HG02678 (cell line): ENCODE measurements around the gene ABTB2.
"Not testable (repeated sequence)": the region's sequence is repeated elsewhere in the genome, so short reads cannot be mapped to it uniquely, and the experiment has no call there.

Experiments used
- ATAC-seq: cut with Tn5 transposase; IDR thresholded peaks from one replicate; pipeline ENCODE4 v1.9.1; 2021; ENCODE audit warnings: mild to moderate bottlenecking, moderate library complexity; ENCODE audit not compliant: unreplicated experiment

Gene ABTB2

DNA sequence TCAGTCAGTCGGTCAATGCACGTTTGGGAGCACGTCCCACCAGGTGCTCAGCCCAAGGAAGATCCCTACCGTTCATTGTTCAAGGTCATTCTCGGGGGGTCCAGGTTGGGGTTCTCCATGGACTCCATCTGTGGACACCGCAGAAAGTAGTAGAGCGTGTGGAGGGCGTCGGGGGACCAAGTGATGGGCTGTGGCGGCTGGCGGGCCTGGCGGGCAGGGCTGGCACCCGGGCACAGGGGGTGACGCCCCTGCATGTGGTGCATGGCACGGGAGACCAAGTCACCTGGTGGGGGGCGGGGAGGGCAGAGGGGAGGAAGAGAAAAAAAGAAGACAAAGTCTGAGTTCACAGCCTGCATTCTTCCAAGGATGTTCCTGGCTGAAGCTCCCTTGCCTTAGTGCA, 160.6 kb downstream of the ABTB2 start:
- no peak for ATAC-seq

DNA sequence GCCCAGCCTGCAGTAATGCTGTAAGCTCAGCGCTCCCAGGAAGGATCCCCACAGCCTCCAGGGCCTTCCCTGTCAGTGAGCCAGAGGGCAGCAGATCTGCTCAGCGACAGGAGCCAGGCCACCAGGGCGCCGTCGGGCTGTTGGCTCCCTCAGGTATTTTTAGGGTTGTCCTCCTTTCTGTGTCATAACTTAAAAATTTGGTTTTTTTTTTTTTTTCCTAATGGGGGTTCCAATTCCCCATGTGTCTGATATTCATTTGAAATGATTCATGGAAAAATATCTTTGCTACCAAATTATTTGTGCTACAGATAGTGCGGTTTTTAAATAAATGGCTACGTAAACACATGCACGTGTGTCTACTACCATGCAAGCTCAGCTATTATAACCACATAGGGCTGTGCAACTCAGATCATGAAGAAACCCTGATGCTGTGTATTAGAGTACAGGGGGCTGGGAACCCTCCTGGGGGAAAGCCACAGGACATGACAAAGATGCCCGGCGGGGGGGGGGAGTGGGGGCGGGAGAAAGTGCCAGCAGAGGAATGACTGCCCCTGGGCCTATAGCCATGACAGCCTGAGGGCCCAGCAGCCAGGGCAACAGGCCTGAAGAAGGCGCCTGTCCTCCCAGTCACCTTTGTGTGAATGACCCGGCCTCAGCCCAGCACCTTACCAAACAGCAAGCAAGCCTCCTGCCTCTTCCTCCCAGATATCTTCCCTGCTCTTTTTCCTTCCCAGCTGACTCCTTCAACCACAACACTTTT, 163.1 kb downstream of the ABTB2 start:
- ATAC-seq, result no peak

DNA sequence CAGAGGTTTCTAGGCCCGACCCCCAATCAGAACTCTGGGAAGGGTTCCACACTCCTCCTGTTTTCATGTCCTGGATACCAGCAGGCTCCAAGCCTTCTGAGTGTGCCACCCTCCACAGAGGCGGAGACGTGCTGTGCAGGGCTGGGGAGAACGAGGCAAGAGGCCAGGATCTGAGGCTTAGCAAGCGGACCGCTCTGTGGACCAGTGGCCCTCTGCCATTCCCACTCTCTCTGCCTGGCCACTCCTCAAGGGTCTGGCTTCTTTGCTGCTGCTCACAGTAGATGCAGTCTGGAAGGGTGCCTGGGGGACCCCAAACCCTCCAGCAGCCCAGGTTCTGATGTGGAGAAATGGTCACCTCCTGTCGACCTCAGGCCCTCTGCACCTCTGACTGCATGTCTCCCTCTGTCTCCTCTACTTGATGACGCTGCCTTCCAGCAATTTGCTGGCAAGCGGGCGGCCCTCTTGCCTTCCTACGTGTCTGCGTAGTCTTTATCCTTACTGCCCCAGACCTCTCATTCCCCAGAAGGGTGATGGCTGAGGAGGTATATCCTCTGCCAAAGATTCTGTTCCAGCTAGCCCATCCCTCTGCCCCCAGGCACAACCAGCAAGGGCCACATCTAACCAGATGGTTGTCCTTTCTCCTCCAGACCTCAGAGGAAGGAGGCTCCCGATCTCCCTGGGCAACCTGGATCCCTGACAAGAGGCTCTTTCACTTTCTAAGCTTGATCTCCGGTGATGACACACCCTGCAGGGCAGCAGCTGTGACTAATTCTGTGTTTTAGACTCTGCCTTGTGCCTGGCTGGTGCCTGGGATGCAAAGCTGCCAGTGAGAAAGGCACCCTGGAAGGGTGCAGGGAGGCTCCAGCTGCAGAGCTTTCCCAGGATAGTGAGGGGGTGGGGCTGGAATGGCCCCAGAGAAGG, 165.1 kb downstream of the ABTB2 start:
- ATAC-seq, result no peak

DNA sequence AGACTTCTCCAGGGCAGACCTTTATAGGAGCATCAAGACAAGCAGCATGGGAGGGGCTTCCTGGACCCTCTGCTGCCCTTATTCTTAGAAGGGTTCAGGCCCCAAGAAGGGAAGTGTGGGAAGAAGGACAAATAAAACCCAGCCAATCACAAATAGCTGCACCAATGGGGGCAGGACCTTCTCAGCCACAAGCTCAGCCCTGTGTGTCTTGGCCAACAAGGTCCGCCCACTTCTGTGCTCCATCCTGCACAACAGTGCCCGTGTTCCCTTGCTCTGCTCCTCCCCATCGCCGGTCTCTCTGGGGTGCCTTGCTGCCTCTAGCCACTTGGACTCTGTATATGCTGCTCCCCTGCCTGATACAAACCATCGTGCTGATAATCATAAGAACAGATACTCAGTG, 166.2 kb downstream of the ABTB2 start:
- ATAC-seq, result no peak

DNA sequence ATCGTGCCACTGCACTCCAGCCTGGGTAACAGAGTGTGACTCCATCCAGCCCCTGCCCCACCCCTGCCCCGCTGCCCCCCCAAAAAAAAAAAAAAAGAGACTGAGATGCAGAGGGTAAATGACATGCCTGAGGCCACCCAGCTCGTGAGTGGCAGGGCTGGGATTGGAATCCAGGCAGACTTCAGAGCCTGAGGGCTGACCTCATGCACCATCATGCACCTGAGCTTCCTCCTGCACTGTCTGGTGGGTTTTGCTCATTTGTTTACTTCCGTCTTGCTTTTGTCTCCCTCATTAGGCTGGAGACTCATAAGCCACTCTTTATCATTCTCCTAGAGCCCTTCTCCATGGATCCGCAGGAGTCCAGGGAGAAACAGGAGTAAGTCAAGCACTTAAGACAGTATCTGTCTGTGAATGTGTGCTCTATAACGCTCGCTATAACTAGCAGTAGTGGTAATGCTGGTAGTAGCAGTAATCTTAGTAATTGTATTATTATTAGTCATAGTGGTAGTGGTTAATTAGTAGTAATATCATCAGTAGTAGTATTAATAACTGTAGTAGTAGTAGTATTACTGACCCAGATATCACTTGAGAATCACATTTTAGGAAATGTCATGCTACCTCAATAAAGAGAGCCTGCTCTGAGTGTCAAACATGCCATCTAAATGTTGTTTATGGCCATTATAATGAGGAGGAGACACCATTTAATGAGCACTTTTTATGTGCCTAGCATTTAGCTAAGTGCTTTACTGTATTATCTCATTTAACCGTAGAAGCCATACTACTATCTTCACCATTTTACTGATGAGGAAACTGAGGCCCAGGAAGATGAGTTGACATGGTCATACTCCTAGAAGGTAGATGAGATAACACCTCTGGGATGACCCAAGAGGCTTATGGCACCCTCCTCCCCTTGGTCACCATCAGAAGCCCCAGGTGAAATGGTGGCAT, 167.3 kb downstream of the ABTB2 start:
- ATAC-seq, result no peak

DNA sequence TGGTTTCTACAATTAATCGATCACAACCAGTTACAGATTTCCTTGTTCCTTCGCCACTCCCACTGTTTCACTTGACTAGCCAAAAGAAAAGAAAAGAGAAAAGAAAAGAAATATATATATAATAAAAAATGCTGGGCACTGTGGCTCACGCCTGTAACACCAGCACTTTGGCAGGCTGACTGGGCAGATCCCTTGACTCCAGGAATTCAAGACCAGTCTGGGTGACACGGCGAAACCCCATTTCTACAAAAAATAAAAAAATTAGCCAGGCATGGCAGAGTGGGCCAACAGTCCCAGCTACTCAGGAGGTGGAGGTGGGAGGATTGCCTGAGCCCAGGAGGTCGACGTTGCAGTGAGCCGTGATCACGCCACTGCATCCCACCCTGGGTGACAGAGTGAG, 168.6 kb downstream of the ABTB2 start:
- ATAC-seq, result no peak

DNA sequence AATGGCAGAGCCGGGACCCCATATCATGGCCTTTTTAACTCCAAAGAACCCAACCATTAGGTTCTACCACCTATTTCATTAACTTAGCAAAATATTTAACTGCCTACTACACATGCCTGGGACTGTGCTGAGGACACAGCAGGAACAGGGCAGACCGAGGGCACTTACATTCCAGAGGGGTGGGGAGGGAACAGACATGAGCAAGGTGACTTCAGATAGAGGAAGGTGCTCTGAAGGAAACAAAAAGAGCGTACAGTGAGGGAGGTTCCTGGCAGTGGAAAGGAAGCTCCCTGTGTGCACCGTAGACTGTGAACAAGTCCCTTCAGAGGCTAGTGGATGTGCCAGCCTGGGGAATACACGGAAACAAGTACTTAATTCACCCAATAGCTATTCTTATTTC, 169.6 kb downstream of the ABTB2 start:
- no peak for ATAC-seq

DNA sequence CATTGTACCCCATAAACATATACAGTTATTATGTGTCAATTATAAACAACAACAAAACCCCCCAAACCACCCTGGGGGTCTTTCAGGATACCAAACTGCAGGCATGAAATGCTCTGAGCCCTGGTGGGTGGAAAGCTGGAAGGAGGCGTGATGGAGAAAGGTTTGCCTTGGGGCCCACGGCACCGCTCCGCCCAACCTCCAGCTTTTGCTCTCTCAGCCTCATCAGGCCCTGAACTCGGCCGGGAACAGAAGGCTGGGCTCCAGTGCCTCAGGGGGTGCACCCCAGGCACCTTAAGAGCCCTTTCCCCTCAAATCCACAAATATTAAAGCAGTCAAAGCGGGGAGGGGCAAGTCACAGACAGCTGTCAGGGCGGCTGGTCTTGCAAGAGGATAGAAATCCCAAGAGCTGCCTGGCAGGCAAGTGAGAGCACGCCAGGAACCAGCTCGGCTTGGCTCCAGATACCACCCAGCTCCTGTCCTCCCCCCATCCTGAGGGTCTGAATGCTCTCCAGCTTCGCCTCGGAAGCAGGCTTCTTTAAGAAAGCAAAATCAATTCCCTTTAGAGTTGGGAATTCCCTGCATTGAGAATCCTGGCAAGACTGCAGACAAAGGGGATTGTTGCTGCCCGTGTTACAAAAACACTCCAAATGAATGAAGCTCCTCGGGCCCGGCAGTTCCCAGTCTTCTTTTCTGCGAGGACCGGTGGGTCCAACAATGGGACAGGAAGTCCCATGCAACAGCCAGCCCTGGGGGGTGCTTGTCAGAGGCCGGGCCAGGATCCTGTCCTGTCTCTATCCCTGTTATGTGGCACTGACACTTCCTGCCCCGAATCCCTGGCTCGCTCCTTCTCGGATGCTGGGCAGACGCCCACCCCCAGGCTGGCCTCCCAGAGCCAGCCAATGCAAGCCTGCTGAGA, 171.6 kb downstream of the ABTB2 start:
- no peak for ATAC-seq

DNA sequence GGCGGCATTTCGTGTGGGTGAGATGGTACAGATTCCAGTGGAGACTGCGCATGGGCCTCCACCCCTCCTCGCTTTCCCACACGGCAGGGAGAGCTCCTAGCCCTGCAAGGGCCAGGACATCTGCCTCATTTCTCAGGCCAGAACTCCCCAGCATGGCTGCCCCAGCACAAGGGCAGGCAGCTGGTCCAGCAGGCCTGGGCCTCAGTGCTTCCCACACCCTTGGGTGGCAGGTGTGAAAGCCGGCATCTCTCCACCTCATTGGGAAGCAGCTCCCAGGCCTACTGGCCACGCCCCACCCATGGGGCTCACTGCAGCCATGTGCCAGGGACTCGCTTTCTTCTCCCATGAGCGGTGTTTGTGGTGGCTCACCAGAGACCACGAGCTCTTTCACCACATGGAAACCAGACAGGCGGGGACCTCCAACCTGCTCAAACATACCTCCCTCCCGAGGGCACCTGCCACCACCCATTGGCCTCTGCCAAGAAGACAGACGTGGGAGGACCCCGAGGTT, 173.2 kb downstream of the ABTB2 start:
- ATAC-seq, result no peak

DNA sequence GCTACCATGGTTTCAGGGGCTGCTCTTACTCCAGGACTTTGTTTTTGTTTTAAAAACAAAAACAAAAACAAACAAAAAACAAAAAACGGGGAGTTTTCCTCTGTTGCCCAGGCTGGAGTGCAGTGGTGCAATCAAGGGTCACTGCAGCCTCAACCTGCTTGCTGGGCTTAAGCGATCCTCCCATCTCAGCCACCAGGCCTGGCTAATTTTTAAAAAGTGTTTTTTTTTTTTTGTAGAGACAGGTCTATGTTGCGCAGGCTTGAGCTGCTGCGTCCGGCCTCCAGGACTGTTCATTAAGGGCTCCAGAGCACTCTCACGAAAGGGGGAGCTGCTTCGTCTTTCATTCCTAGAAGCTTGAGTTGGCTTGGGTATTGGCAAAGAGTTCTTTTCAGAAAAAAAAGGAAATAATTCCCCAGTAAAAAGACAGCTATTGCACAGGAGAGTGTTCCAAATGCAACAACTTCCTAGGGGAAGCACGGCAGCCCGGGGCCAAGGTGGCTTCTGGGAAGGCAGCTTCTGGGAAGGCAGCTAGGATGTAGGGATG, 173.9 kb downstream of the ABTB2 start:
- ATAC-seq, result no peak

DNA sequence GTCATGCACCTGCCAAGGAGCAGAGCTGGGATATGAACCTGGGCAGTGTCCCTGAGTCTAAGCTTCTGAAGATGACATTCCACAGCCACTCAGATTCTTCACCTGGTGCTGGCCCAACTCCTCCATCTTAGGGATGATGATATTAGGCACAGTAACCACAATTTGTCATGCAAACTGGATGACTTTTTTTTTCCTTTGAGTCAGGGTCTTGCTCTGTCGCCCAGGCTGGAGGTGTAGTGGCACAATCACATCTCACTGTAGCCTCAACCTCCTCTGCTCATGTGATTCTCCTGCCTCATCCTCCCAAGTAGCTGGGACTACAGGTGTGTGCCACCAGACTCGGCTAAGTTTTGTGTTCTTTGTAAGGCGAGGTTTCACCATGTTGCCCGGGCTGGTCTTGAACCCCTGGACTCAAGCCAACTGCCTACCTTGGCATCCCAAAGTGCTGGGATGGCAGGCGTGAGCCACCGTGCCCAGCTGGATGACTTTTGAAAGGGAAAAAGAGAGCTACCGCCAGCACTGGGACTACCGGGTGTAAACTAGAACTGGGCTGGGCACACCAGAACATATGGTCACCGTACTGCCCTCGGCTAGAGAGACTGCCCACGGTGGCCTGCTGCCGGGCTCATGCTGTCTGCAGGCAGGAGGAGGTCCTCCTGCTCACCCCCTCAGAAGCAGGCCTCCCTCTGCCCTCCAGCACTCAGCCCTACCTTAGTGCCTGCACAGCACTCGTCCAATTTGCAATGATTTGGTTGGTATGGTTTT, 174.7 kb downstream of the ABTB2 start:
- ATAC-seq, result no peak

DNA sequence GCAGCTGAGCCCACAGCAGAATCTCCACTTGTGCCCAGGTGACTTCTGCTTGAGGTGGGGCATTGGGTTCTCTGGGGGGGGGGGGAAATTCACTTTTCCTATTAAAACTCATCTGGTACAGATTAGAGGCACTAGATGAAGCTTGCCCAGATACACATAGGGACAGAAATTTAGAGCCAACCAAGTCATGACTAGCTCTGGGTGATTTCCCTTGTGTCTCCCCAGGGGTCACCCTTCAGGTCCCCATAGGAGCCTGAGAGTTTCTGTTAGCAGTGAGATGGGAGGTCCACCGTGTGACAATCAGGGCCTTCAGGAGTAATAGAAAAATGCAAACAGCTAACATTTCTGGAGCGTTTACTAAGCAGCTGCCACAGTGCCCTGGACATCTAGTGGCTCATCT, 175.4 kb downstream of the ABTB2 start:
- ATAC-seq, result no peak

DNA sequence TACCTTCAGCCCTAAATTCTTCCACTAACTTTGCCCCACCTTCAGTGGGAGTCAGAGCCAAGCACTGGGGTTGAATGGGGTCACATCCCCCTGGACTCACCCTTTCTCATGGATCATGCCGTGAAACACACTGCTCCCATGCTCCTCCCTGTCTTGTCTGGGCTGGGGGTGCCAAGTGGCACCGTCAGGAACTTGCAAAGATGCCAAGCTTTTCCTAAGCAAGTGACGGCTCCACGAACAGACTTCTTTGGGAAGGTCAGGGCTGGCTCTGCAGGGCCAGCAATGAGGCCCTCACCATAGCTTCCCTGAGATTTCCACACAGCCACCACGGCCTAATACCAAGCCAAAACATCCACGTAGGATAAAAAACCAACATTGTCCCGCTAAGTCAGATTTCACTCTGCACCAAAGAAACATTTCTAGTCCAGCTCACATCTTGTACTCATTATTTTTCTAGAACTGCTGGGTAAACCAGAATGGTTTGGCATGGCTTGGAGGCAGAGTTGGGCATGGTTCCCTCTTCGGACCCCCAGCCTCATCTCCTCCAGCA, 175.9 kb downstream of the ABTB2 start:
- no peak for ATAC-seq

DNA sequence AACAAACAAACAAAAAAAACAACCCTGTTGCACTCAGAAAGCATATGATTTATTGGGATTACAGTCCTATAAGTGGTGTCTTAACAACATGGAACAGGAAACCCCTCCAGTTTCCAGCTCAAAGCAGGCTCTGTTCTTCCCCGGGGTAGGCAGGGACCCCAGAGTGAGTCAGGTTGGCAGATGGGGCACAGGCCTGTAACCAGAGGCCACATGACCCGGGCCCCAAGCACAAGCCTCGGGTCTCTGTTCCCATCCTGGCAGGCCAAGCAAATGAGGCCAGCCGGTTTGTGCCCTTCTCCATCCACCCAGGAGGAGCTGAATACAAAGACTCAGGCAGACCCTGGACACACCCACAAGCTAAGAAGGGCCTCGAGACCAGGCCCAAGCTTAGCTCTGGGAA, 176.6 kb downstream of the ABTB2 start:
- ATAC-seq, result no peak

DNA sequence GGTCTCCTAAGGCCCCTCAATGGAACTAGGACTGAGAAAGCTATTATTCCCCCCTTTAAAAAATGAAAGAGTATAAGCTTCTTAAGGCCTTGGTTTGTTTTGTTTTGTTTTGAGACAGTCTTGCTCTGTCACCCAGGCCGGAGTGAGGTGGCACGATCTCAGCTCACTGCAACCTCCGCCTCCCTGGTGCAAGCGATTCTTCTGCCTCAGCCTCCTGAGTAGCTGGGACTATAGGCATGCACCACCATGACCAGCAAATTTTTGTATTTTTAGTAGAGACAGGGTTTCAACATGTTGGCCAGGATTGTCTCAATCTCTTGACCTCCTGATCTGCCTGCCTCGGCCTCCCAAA, 177.0 kb downstream of the ABTB2 start:
- ATAC-seq, result not testable (repeated sequence)

DNA sequence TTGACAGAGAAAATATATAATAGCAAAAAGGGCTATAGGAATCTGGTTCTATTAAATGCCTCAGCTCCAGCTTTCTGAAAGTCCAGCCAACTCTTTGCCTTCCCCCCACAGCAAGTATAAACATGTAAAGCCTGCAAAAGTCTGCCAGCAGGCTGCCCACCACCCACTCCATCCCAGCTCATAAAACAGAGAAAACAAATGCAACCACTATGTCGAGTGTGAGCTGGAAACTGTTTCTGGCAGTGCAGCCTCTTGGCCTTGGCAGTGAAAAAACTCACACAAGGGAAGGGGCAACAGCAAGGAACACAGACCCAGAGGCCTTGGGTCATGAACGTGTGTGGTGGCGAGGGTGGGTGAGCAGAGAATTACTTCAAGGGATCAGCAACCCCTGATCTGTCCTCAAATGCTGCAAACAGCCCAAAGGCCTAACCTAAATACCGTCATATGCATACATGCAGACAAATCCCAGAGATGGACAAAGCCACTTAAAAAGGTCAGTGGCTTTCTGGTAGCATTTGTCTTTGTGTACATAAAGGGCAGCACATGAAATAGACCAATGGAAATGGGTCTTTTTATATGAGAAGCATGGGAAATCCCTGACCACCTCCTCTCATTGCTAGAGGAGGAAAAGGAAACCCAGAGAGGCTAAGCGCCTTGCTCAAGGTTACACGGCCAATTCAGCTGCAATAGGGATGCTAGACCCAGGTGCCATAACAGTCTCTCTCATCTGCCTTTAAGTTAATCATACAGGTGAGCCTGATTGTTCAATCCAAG, 177.6 kb downstream of the ABTB2 start:
- ATAC-seq, result peak; percentile 46

DNA sequence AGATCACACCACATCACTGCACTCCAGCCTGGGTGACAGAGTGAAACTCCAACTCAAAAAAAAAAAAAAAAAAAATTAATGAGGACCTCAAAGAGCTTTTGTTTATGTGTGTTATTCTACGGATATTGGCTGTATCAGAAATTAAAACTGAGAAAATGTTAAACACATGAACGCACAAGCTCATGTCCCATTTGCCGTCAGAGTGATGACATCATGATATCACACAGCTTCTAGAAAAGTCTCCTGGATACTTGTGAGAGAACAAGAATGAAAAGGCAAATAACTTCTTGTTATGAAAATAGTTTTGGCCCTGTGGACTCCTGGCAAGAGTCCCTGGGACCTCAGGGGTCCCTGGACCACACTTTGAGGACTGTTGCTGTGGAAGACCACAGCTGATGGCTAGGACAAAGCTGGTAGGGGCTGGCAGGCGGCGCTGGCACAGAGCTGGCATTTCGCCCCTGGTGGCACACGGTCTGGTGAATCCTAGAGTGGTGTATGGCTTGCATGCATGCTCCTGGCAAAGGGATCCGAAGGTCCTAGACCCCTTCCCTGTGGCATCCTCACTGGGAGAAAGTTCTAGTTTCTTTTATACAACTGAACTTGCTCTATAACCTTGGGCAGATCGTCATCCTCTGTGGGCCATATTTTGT, 178.7 kb downstream of the ABTB2 start:
- ATAC-seq, result no peak
